ENCODE results near the gene TMEM150A.
"Not testable (repeated sequence)": the region's sequence is repeated elsewhere in the genome, so short reads cannot be mapped to it uniquely, and the experiment has no call there.

TMEM150A gene

DNA sequence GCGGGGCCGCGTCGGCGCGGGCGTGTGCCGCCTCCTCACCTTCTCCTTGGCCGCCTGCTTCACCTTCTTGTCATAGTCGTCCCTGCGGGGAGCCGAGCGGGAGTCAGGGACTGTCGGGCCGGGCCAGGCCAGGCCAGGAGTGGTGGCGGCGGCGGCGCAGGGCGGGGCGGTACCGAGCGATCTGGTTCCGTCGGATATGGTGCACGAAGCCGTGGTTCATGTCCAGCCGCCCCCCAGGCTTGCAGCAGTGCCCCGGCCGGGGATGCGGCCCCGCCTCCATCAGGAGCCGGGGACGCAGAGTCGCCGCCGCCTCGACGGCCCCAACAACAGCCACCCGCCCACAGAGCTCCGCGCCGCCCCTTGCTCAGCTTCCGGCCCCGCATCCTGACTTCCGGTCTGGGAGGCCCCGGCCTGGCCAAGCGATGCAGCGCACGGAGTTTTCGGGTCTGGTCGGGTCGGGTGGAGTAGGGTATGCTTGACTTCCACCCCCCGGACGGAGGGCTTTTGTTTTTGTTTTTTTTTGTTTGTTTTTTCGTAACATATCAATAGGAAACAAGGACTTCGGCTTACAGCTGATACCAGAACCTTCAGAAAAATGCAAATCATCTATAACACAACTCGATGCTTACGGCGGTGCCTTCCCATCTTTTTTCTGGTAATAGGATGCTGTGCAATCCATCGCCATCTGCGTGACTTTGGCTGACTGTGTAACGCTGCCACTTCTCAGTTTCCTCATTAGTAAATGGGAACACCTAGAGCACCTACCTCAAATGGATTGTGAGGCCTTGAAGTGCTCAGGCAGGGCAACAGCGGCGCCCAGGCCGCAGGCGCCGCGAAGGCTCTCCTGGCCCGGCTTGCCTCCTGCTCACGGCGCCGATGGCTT is 9.4 kb upstream of the TMEM150A start, which contains the start of gene C2orf68:
Gene C2orf68 (minus strand): TSS at position 362 of the 883 bp plus-strand sequence. CDS start 82 bp downstream, at position 280.
- DNase-seq, result peak; percentile 93

DNA sequence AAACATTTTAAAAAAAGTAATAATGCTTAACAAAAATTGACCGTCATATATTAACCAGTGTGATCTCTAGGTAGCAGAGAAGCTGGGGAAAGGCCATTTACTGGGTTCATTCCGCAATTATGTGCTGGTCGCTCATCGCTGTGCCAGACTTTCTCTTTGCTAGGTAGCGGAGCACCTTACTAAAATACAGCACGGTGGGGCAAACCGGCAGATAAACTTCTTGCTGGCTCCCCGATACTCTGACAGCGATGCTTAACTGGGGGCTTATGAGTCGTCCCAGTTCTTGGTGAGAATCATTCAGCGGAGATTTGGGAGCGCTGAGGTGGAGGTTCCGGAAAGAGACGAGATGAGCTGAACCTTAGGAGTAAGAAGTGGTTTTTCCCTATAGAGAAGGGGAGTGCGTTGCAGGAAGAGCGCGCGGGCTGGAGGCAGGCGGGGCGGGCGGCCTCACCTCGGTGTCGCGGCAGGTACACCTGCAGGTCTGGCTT is 8.8 kb upstream of the TMEM150A start:
- DNase-seq, result no peak

DNA sequence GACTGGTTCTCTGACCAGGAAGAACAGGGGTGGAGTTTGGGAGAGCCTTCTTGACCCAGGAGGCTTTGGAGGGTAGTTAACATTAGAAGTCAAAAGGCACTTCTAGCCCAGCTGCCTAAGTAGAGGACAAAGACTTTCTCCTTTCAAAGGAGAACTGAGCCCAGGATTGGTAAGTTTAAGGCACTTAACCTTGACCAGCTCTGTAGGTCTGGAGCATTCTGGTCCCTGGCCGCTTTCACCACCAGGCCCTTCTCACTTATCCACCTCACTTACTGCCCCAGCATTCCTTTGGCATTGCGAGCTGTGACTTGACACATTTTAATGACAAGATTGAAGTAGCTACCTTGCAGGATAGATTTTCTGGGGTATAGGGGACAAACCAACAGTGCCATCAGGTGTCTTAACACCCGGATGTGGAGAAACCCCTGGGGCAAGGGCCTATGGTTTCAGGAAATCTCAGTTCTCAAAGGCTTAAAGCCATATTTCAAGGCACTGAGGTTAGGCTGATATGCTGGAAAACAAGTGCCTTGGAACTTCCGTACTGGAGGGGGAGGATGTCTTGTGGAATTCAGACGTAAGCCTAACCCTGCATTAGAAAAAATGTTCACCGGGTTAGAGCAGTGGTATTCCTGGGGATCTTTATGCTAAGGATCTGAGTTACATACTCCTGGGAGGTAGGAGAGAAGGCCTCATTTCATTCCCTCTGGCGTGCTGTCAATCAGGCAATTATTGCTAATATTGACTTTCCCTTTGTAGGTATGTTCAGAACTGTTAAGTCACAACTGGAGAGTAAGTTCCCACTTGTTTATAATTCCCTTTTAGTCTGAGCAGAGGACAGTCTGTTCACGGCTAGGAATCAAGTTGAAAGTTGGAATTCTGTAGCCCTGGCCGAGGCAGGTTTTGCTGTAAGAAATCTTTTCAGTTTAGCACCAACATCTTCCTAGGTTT is 5.0 kb upstream of the TMEM150A start:
- DNase-seq, result no peak

DNA sequence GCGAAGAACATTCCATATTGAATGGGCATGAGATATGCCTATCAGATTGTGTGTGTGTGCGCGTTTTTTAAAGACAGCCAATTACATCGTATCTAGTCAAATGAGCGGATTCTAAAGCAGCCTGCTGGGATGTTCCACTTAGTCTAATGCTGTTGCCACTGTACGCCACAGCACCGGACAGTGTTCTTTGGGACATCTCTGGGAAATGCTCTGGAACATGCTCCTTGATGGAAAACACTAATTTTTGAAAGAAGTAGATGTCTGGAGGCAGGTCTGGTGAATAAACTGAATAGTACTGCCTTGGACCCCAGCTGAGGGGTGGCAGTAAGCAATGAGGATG is 3.6 kb upstream of the TMEM150A start:
- DNase-seq, result no peak

DNA sequence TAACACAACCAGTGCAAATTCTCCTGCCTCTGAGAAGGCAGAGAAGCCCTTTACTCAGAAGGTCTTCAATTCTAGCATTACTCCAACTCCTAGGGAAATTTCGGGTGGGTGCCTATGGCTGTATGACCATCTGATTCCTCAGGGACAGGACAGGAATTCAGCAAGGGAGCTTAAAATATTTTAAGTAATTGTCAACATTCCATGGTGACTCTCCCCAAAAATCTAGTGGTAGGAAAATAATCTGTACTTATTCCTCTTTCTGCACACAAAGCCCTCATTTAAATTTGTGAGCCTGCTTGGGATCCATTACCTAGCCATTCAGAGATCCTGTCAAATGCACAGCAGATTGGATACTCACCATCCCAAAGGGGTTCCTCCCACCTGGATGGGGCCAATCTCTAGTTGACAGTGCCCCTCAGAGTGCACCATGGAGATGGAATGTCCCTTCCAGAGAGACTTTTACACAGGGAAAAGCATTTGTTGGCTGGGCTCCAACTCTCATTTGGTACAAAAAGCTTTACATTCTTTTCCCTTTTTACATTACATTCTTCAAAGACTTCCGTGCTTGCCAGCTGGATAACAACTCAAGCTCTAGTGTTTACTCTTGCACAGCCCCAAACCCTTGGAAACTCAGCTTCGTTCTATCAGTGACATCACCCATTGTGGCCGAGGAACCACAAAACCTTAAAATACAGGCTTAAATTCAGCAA is 3.1 kb upstream of the TMEM150A start:
- no peak for DNase-seq

DNA sequence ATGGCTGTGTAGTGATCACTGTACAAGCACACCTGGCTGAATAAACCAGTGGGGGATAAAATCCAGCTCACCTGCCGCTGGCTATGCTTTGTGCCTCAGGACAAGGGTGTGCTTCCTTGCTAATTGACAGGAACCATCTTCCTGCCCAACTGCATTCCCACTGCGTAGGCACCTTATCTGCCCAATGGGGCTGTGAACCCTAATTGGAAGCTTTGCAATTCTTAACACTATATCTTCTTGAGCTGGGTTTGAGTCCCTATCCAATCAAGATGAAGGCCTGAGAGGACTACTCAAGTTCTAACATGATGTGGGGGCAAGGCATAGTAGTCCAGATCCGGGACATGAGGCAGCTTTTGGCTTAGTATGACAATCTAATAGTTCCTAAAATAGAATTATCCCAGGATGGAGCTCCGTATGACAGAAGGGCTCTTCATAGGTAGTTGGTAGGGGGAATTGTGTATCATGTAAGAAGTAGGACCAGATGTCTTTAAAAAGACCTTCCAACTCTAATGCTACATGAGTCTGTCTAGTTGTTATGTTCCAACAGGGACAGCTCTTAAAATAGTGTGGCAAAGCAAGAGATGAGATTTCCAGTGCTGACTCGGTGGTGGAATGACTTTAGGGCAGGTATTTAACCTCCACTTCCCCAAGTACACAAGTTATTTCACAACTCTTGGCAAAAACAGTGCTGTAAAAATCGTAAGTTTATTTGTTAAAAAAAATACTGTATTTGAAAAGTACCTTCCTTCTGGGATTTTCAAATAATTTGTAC is 2.3 kb upstream of the TMEM150A start:
- no peak for DNase-seq

DNA sequence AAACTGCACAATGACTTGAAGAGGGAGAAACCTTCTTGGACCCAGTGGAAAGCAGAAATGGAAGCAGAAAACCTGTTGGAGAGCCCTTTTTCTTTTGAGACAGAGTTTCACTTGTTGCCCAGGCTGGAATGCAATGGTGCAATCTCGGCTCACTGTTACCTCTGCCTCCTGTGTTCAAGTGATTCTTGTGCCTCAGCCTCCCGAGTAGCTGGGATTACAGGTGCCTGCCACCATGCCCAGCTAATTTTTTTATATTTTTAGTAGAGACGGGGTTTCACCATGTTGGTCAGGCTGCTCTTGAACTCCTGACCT is 1.6 kb upstream of the TMEM150A start:
- DNase-seq, result not testable (repeated sequence)

DNA sequence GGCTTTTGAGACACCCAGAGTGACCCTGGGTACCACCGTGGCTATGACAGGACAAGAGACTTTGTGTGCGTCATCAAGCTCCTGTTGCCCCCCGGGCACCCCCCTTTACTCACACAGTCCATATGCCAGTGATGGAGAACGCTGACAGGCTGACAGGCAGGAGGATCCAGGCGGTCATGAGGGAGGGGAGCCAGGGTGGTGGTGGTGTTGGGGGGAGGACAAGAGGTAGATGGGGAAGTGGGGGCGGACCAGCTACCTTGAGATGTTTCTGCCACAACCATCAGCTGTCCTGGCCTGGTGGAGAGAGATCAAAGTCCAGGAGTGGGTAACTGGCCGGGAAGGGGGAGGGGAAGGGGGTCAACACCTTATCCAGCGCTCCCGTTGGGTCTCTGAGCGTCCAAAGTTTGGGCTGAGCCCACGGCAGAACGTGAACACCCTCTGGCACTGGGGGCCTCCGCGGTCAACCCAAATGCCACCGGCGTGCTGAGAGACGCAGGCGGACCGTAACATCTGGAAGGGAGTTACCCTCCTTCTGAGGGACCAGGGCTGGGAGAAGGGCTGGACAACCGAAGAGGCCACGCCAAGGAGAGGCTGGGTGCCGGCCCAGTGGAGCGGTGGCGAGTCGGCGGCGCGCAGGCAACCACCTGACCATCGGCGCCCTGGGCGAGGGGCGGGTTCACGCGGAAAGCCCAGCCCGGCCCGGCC is 575 bp downstream of the TMEM150A start:
- no peak for DNase-seq

DNA sequence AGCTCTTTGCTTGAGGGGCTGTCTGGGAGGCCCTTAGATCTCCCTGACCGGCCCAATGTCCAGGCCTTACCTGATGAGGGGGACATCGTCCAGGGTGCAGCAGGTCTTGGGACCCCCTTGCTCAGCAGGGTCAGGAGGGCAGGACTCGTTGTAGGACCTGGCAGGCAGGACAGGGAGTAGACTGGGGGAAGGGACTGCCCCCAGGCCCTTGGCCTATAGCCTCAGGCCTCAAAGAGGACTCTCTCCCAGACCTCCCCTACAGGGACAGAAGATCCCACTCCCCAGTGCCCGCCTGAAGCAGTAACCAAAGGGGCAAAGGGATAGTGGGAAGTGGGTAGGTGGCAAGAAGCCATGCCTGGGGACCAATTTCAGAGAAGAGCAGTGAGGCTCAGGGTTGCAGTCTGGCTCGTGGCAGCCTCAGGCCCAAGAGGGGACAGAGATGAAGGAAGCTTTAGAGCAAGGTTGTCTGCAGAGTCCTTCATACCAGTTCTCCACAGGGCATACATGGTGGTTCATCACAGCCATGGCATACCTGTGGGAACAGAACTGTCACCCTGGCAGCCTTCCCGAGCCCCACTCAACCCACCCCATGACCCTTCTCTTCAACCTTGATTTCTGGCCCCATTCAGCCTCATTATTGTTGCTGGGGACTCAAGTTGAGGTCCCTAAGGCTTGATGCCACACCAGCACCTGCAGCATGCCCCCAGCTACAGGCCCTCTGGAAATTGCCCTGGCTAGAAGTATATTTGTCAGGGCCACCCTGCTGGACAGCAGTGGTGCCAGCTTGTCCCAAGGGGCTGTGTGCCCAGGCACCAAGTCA is 1.3 kb downstream of the TMEM150A start:
- no peak for DNase-seq

DNA sequence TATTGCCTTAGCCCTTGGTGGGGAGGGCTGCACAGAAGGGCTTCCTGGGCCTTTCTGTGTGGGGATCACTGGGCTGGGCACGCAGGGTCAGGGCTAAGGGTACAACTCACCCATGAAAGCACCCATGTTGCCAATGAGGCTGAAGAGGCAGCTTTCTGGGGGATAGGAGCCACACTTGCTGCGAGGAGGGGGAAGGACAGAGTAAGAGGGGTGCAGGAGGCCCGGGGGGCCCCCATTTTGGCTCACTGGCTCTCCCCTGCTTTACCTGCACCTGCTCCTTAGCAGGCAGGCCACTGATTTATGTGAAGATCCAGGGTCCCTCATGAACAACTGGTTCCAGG is 2.3 kb downstream of the TMEM150A start:
- no peak for DNase-seq

DNA sequence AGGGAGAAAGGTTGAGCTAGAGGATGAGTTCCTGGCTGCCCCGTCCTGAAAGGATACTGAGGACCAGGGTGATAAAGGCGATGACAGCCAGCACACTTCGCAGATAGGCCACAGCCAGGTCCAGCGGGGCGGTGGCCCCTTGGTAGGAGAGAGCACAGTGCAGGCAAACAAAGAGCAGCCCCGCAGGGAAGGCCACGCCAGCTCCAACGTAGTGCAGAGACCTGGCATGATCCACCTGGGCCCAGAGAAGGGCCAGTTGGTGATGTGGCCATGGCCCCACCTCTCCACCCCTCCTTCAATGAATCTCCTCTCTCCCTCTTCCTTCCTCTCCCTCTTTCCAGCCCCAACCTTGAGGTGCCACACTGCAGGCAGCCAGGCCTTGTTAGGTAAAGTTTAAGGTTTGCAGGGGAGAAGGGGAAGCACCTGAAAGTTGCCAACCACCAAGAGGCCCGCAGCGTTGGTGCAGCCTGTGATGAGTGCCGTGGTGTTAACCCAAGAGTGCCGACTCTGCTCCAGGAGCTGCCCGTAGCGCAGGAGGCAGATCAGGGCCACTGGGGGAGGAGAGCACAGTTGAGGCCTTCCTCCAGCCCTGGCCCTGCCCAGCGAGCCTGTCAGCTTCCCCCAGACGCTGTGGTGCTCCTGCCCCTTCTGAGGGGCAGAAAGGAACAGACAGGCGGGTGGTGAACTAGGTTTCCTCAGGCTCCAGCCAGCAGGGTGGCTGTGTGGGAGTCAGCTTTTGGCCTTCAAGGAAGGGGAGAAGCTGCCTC is 2.8 kb downstream of the TMEM150A start:
- DNase-seq, result no peak

DNA sequence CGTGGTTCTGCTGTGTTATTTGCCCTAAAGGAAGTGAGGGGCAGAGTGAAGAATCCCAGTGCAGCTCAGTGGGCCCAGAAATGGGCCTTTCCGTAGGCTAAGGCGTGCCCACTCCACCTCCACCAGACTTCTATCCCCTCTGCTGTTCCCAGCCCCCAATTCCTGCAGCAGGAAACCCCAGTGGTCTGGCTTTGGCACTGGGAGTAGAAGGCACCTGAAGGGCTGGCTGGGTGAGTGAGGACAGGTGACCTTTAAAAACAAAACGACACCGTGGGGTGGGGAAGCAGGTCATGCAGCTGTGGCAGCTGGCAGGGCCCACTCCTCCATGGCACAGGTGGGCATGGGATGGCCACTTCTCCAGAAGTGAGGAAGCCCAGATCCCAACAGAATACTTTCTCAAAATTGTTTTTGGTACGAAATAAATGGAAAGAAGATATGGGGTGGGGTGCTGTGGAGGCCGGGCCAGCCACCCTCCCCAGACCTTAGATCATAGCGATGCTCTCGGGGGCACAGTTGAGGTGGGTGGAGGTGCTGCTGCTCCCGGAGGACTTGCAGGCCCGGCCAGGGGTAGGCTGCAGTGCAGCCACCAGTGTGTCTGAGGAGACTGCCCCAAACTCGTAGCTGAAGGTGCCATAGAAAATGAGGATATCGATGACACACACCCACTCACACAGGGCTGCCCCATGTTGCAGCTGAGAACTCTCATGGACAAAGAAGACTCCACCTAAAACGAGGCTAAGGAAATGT is 3.7 kb downstream of the TMEM150A start:
- DNase-seq, result no peak

DNA sequence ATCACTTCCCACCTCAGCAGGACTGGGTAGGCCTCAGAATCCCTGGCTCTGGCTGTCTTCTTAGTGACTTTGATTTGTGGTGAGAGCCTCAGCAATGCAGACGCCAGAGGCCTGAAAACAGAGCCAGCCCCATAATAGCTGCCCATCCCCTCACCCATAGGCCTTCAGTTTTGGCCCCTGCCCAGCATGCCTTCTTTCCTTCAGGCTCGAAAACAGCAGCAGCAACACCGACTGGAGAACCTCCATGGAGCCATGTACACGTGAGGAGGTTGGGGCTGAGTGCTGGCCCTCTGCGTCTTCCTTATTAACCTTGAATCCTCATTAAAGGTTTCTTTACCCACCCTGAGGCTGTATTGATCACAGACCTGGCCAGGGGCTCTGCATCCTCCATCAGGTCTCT is 5.3 kb downstream of the TMEM150A start:
- no peak for DNase-seq

DNA sequence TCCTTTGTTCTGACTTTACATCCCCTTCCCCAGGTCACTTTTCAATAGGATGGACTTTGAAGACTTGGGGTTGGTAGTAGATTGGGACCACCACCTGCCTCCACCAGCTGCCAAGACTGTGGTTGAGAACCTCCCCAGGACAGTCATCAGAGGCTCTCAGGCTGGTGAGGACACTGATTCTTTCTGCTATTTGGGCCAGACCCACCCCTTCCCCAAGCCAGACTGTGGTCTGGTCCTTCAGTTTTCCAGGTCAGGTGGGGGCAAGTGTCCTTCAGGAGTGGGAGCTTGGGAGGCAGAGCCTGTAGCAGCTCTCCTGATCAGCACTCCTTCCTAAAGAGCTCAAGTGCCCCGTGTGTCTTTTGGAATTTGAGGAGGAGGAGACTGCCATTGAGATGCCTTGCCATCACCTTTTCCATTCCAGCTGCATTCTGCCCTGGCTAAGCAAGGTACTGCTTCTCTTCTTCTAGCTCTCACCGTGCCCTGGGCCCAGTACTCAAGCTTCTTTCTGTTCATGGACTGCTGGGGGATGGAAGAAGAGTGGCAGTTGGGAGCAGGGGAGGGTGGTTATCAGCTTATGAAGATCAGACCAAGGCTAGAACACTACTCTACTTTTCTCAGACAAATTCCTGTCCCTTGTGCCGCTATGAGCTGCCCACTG is 5.9 kb downstream of the TMEM150A start:
- DNase-seq, result no peak

DNA sequence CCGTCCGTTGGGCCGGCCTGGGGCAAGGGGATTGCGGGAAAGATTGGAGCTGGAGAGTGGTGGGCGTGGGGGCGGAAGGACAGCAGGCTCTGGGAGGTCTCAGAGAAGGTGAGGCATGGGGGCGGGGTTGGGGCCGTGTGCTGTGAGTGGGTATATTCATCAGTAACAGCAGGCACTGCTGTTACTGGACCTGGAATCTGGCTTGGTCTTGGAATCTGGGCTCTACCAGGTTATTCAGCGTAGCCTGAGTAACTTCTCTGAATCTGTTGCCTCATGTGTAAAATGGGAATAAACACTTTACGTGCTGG is 6.5 kb downstream of the TMEM150A start:
- DNase-seq, result no peak

DNA sequence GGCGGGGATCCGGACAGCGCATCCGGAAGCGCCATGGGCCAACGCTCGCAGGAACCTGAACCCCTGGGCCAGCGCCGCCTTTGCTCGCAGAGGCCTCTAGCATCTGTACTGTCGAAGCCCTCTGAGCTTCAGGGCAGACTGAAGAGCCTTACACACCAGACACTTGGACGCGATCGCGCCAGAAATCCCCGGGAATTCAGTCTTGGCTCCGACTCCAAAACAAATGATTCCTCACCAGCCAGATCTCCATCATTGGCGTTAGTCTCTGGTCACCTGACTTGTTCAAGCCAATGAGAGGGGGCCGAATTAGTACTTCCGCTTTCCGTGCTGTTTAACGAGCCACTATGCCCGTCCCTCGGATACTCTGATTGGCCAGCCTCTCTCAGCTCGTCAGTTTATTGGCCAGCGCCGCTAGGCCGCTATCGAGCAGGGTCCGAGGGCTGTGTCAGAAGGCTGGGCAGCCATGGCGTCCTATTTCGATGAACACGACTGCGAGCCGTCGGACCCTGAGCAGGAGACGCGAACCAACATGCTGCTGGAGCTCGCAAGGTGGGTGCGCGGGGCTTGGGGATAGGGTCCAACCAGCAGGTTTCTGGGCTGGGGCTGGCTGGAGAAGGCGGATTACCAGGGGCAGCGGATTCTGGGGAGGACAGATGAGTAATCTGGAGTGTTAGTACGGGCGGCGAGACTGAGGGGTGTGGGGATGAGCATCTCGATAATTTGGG is 7.0 kb downstream of the TMEM150A start, which contains the start of gene RNF181:
Gene RNF181 (plus strand): TSS at position 445 of the 725 bp plus-strand sequence. CDS start 19 bp downstream, at position 464.
- DNase-seq, result peak; percentile 97

DNA sequence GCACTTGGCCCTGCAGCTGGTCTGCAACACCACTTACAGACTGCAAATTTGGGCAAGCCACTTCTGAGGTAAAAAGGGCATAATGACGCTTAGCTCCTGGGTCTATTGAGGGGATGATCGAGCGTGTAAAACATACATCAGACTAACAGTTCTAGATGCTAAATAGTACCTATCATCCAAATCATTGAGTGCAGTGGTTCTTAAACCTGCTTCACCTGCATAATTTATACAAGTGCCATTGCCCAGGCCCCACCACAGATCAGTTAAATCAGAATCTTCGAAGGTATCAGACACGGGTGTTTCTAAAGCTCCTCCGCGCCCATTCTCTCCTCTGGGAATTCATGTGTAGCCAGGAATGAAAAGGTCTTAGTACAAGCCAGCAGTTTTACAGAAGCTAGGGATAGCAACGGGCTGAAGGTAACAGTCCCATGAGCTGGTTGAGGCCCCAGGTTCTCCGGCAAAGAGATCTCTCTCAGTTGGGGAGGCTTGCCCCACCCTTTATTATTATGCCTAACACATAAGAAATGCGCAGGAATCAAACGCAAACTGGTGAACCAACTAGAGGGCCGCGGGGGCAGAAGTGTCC is 7.7 kb downstream of the TMEM150A start:
- no peak for DNase-seq

DNA sequence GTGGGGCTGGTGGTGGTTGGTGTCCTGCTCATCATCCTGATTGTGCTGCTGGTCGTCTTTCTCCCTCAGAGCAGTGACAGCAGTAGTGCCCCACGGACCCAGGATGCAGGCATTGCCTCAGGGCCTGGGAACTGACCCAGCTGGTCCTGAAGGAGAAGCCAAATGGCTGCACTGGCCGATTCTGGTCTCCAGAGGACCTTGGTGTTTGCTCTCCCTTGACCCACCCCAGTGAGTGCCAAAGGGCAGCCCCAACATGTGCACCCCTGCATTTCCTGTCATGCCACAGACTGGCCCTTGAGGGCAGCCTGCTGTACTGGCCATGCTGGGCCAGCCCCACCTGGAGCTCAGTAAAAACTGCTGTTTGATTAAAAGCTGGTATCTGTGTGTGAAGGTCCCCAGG is 9.5 kb downstream of the TMEM150A start:
- DNase-seq, result no peak
